Astrocyte (in vitro differentiated cells and primary cell): ENCODE results near the gene CAPS. TPM values are rescaled to one million over a fixed set of nuclear protein-coding genes. Genes with fewer than 3 reads are reported as not detected.

Experiments used
- DNase-seq: peaks from one replicate; pipeline ENCODE4 v3.0.0-alpha.2; 2010; ENCODE audit warnings: low read depth
- FAIRE-seq: peaks from 2 replicates; lab custom pipeline; 2011; peaks lifted over from hg19 to GRCh38; lab: Jason Lieb, UNC
- H2AFZ ChIP-seq: 2 replicates; pipeline ENCODE4 v1.6.0; 2012; ENCODE audit warnings: low read depth, low read length, inconsistent platforms
- H3K27ac ChIP-seq: 2 replicates; pipeline ENCODE4 v1.5.1; 2011; ENCODE audit warnings: low read depth, low read length, inconsistent platforms
- H3K27me3 ChIP-seq: 2 replicates; pipeline ENCODE4 v1.6.0; 2011; ENCODE audit warnings: low read length, inconsistent platforms; ENCODE audit not compliant: insufficient read depth
- H3K36me3 ChIP-seq: 2 replicates; pipeline ENCODE4 v1.5.1; 2011; ENCODE audit warnings: low read length, inconsistent platforms; ENCODE audit not compliant: insufficient read depth
- H3K4me1 ChIP-seq: 2 replicates; pipeline ENCODE4 v1.5.1; 2011; ENCODE audit warnings: low read length, inconsistent platforms; ENCODE audit not compliant: insufficient read depth
- H3K4me2 ChIP-seq: 2 replicates; pipeline ENCODE4 v1.6.0; 2012; ENCODE audit warnings: low read length, inconsistent platforms
- H3K4me3 ChIP-seq: 2 replicates; pipeline ENCODE4 v1.5.1; 2011; ENCODE audit warnings: low read depth, mild to moderate bottlenecking, low read length, inconsistent platforms; ENCODE audit not compliant: insufficient read depth
- H3K79me2 ChIP-seq: 2 replicates; pipeline ENCODE4 v1.6.0; 2012; ENCODE audit warnings: mild to moderate bottlenecking, low read length, inconsistent platforms; ENCODE audit not compliant: insufficient read depth
- H3K9ac ChIP-seq: 2 replicates; pipeline ENCODE4 v1.6.0; 2012; ENCODE audit warnings: mild to moderate bottlenecking, low read length, inconsistent platforms
- H3K9me3 ChIP-seq: 2 replicates; pipeline ENCODE4 v1.5.1; 2012; ENCODE audit warnings: low read depth, mild to moderate bottlenecking, low read length, inconsistent platforms; ENCODE audit not compliant: insufficient read depth
- H4K20me1 ChIP-seq: 2 replicates; pipeline ENCODE4 v1.6.0; 2012; ENCODE audit warnings: low read length, inconsistent platforms; ENCODE audit not compliant: insufficient read depth
- H3K27ac Mint-ChIP-seq: one replicate; pipeline ENCODE4 v1.8.0; 2021; ENCODE audit warnings: mild to moderate bottlenecking, mixed read lengths; ENCODE audit not compliant: unreplicated experiment
- H3K27me3 Mint-ChIP-seq: one replicate; pipeline ENCODE4 v1.8.0; 2021; ENCODE audit warnings: low read depth, mixed read lengths; ENCODE audit not compliant: unreplicated experiment
- H3K36me3 Mint-ChIP-seq: one replicate; pipeline ENCODE4 v1.8.0; 2021; ENCODE audit warnings: low read depth, mixed read lengths; ENCODE audit not compliant: unreplicated experiment
- H3K4me1 Mint-ChIP-seq: one replicate; pipeline ENCODE4 v1.8.0; 2021; ENCODE audit warnings: low read depth, mixed read lengths; ENCODE audit not compliant: unreplicated experiment
- H3K4me3 Mint-ChIP-seq: one replicate; pipeline ENCODE4 v1.8.0; 2021; ENCODE audit warnings: mild to moderate bottlenecking, moderate library complexity, mixed read lengths; ENCODE audit not compliant: unreplicated experiment
- H3K9me3 Mint-ChIP-seq: one replicate; pipeline ENCODE4 v1.8.0; 2021; ENCODE audit warnings: mild to moderate bottlenecking, mixed read lengths; ENCODE audit not compliant: unreplicated experiment
- CTCF ChIP-seq: IDR thresholded peaks from 2 replicates; pipeline ENCODE4 v1.5.1; 2011; ENCODE audit warnings: low read depth, mild to moderate bottlenecking, inconsistent platforms, low read length, moderate library complexity; ENCODE audit not compliant: insufficient read depth
- EZH2 ChIP-seq: IDR thresholded peaks from 2 replicates; pipeline ENCODE4 v1.6.1; 2012; ENCODE audit warnings: mild to moderate bottlenecking, low read length, inconsistent platforms; ENCODE audit not compliant: insufficient read depth
- total RNA-seq: library from RNA; stranded (reverse); gene quantifications from 2 replicates; pipeline ENCODE4 v1.2.1, GENCODE V29; 2021

CAPS gene
- total RNA-seq, 1 donor from 2014 or later = 6.2 TPM

GRCh38 chr19:5952193-5953029 is 38.4 kb downstream of the CAPS start:
- no peaks in the 10 kb centered on the region for H3K27me3 Mint-ChIP-seq
- no peak overlapping the region for H3K9ac ChIP-seq
- H3K4me2 ChIP-seq = peak overlapping the region; percentile 70
- FAIRE-seq = no peak
- peaks cover 96% of the 10 kb centered on the region for H4K20me1 ChIP-seq
- peaks cover 24% of the 10 kb centered on the region for H3K36me3 Mint-ChIP-seq
- H2AFZ ChIP-seq = no peak overlapping the region
- H3K9me3 Mint-ChIP-seq = no peaks in the 10 kb centered on the region
- no peaks in the 10 kb centered on the region for H3K9me3 ChIP-seq
- DNase-seq = no peak
- TF ChIP-seq CTCF = no peak
- no peak for TF ChIP-seq EZH2
- peaks cover 93% of the 10 kb centered on the region for H3K79me2 ChIP-seq
- no peak overlapping the region for H3K4me3 ChIP-seq
- H3K4me1 Mint-ChIP-seq = peaks cover 48% of the 10 kb centered on the region
- no peaks in the 10 kb centered on the region for H3K27me3 ChIP-seq
- no peak overlapping the region for H3K27ac ChIP-seq
- H3K36me3 ChIP-seq = peaks cover 6% of the 10 kb centered on the region
- H3K27ac Mint-ChIP-seq = peak overlapping the region; percentile 79
- H3K4me3 Mint-ChIP-seq = no peak overlapping the region
- H3K4me1 ChIP-seq = peaks cover 28% of the 10 kb centered on the region

GRCh38 chr19:5953030-5953589 is 39.1 kb downstream of the CAPS start:
- H3K4me1 Mint-ChIP-seq = peaks cover 47% of the 10 kb centered on the region
- Histone ChIP-seq H3K36me3 (peaks cover 6% of the 10 kb centered on the region), H4K20me1 (peaks cover 97% of the 10 kb centered on the region), H3K9ac (peak overlapping the region; percentile 37), H2AFZ (no peak overlapping the region), H3K27me3 (no peaks in the 10 kb centered on the region), H3K79me2 (peaks cover 94% of the 10 kb centered on the region), H3K4me3 (no peak overlapping the region), H3K4me2 (peak overlapping the region; percentile 70), H3K27ac (peak overlapping the region; percentile 58), H3K9me3 (no peaks in the 10 kb centered on the region), H3K4me1 (peaks cover 23% of the 10 kb centered on the region)
- FAIRE-seq (peak; percentile 52), DNase-seq (peak; percentile 34)
- H3K36me3 Mint-ChIP-seq = peaks cover 18% of the 10 kb centered on the region
- no peaks in the 10 kb centered on the region for H3K27me3 Mint-ChIP-seq
- no peak for TF ChIP-seq EZH2
- no peak for TF ChIP-seq CTCF
- H3K9me3 Mint-ChIP-seq = no peaks in the 10 kb centered on the region
- peak overlapping the region; percentile 79 for H3K27ac Mint-ChIP-seq
- H3K4me3 Mint-ChIP-seq = peak overlapping the region; percentile 34
